IMR-90 (cell line): Measurements from ENCODE around the gene SIPA1L3. TPM values are rescaled to one million over a fixed set of nuclear protein-coding genes. Genes with fewer than 3 reads are reported as not detected.

Source experiments
- ATAC-seq: fragments of 200-7000 bp; cut with Tn5 transposase; 2 replicates; pipeline ENCODE4 v1.9.1; 2020; ENCODE audit warnings: low read depth, mild to moderate bottlenecking, moderate library complexity
- BruUV-seq: library from RNA; stranded (reverse); fragments of 400-500 nt; replicated peaks from 2 replicates; lab custom pipeline; 2021; lab: Mats Ljungman, UMichigan
- CTCF ChIA-PET: fragments of 300-600 bp; formaldehyde crosslinking; extraction: SDS; loops from one replicate; lab custom pipeline; 2021; ENCODE audit warnings: antibody characterized with exemption; lab: Yijun Ruan, JAX
- POLR2A ChIA-PET: fragments of 300-600 bp; sonication (Branson Sonifier 250); formaldehyde crosslinking; loops from one replicate; lab custom pipeline; 2022; ENCODE audit warnings: antibody characterized with exemption; ENCODE audit not compliant: unreplicated experiment; lab: Charles Lee
- DNase-seq: peaks from one replicate; pipeline ENCODE4 v3.0.0; 2013
- H2AFZ ChIP-seq: replicated peaks from 2 replicates; pipeline ENCODE3; 2013; ENCODE audit warnings: low read length, mild to moderate bottlenecking; ENCODE audit not compliant: poor library complexity
- H2AK5ac ChIP-seq: 2 replicates; pipeline ENCODE4 v1.6.1; 2013; ENCODE audit warnings: low read depth, low read length, inconsistent platforms
- H2AK9ac ChIP-seq: replicated peaks from 2 replicates; pipeline ENCODE3; 2013; ENCODE audit warnings: mild to moderate bottlenecking, low read depth, low read length, moderate library complexity; ENCODE audit not compliant: poor library complexity
- H2BK120ac ChIP-seq: 2 replicates; pipeline ENCODE4 v1.6.1; 2013; ENCODE audit warnings: low read depth, low read length, inconsistent platforms
- H2BK15ac ChIP-seq: 3 replicates; pipeline ENCODE4 v1.6.1; 2013; ENCODE audit warnings: low read depth, low read length, inconsistent platforms
- H2BK20ac ChIP-seq: 2 replicates; pipeline ENCODE4 v1.6.1; 2013; ENCODE audit warnings: low read depth, mild to moderate bottlenecking, inconsistent platforms, low read length, moderate library complexity
- H2BK5ac ChIP-seq: 2 replicates; pipeline ENCODE4 v1.6.1; 2013; ENCODE audit warnings: mild to moderate bottlenecking, low read depth, low read length, inconsistent platforms; ENCODE audit not compliant: poor library complexity, severe bottlenecking
- H3K14ac ChIP-seq: replicated peaks from 2 replicates; pipeline ENCODE4 v1.6.1; 2013; ENCODE audit warnings: low read depth, low read length, inconsistent platforms
- H3K18ac ChIP-seq: 2 replicates; pipeline ENCODE4 v1.6.1; 2013; ENCODE audit warnings: low read depth, low read length, control low read depth
- H3K23ac ChIP-seq: 2 replicates; pipeline ENCODE4 v1.6.1; 2013; ENCODE audit warnings: low read depth, low read length, inconsistent platforms
- H3K27ac ChIP-seq: 2 replicates; pipeline ENCODE4 v1.5.1; 2013; ENCODE audit warnings: mild to moderate bottlenecking, control low read depth, low read length; ENCODE audit not compliant: insufficient read depth
- H3K27me3 ChIP-seq: 2 replicates; pipeline ENCODE4 v1.6.1; 2013; ENCODE audit warnings: low read length; ENCODE audit not compliant: control insufficient read depth, insufficient read depth
- H3K36me3 ChIP-seq: 2 replicates; pipeline ENCODE4 v1.6.1; 2013; ENCODE audit warnings: low read length, mixed read lengths; ENCODE audit not compliant: control insufficient read depth, insufficient read depth
- H3K4ac ChIP-seq: 2 replicates; pipeline ENCODE4 v1.6.1; 2013; ENCODE audit warnings: low read depth, low read length, inconsistent platforms
- H3K4me1 ChIP-seq: 2 replicates; pipeline ENCODE4 v1.6.1; 2013; ENCODE audit warnings: low read length, mixed read lengths; ENCODE audit not compliant: control insufficient read depth, insufficient read depth
- H3K4me2 ChIP-seq: 2 replicates; pipeline ENCODE4 v1.6.1; 2013; ENCODE audit warnings: low read depth, mild to moderate bottlenecking, control low read depth, low read length, moderate library complexity
- H3K4me3 ChIP-seq: 2 replicates; pipeline ENCODE4 v1.5.1; 2013; ENCODE audit warnings: low read depth, mild to moderate bottlenecking, control low read depth, low read length, moderate library complexity; ENCODE audit not compliant: insufficient read depth
- H3K56ac ChIP-seq: 2 replicates; pipeline ENCODE4 v1.6.1; 2013; ENCODE audit warnings: low read length, inconsistent platforms; ENCODE audit not compliant: insufficient read depth; ENCODE audit errors: extremely low read depth
- H3K79me1 ChIP-seq, 2 experiments: 2 replicates each; pipeline ENCODE4 v1.6.1; 2013; ENCODE audit warnings: low read length in 2 of 2, inconsistent platforms in 1 of 2, low read depth in 1 of 2
- H3K9ac ChIP-seq: 2 replicates; pipeline ENCODE4 v1.6.1; 2013; ENCODE audit warnings: low read depth, low read length, control low read depth
- H3K9me1 ChIP-seq: 2 replicates; pipeline ENCODE4 v1.6.1; 2013; ENCODE audit warnings: low read length, inconsistent platforms; ENCODE audit not compliant: insufficient read depth
- H3K9me3 ChIP-seq: 2 replicates; pipeline ENCODE4 v1.6.1; 2013; ENCODE audit warnings: low read length; ENCODE audit not compliant: control insufficient read depth, insufficient read depth
- H4K20me1 ChIP-seq: 2 replicates; pipeline ENCODE4 v1.6.1; 2013; ENCODE audit warnings: low read length, inconsistent platforms; ENCODE audit not compliant: insufficient read depth
- H4K5ac ChIP-seq: 2 replicates; pipeline ENCODE4 v1.6.1; 2013; ENCODE audit warnings: mild to moderate bottlenecking, low read depth, low read length, control low read depth
- H4K8ac ChIP-seq, 2 experiments: 2 replicates each; pipeline ENCODE4 v1.6.1; 2013; ENCODE audit warnings: low read depth in 2 of 2, low read length in 2 of 2, control low read depth in 1 of 2, inconsistent platforms in 1 of 2
- H4K91ac ChIP-seq: 2 replicates; pipeline ENCODE4 v1.6.1; 2013; ENCODE audit warnings: low read depth, low read length, inconsistent platforms; ENCODE audit not compliant: insufficient read depth
- CEBPB ChIP-seq: IDR thresholded peaks from 2 replicates; pipeline ENCODE4 v1.6.1; 2012; ENCODE audit warnings: low read depth, low read length, improper control_type of control experiment
- CHD1 ChIP-seq: IDR thresholded peaks from 2 replicates; pipeline ENCODE4 v1.6.1; 2012; ENCODE audit warnings: low read depth, low read length, improper control_type of control experiment
- CTCF ChIP-seq: conservative IDR thresholded peaks from 2 replicates; pipeline ENCODE4 v1.5.1; 2012; ENCODE audit warnings: mild to moderate bottlenecking, low read depth, low read length, improper control_type of control experiment
- FOS ChIP-seq: fragments of 150-350 bp; IDR thresholded peaks from 2 replicates; pipeline ENCODE4 v1.6.1; 2016; ENCODE audit warnings: low read depth, low read length
- MAZ ChIP-seq: IDR thresholded peaks from 2 replicates; pipeline ENCODE4 v1.6.1; 2012; ENCODE audit warnings: low read depth, mild to moderate bottlenecking, low read length, improper control_type of control experiment, moderate library complexity, borderline replicate concordance
- NFE2L2 ChIP-seq: fragments of 150-350 bp; IDR thresholded peaks from 2 replicates; pipeline ENCODE4 v1.6.1; 2016; ENCODE audit warnings: low read depth, mild to moderate bottlenecking, low read length
- POLR2A ChIP-seq: IDR thresholded peaks from 2 replicates; pipeline ENCODE4 v1.6.1; 2012; ENCODE audit warnings: mild to moderate bottlenecking, low read depth, low read length
- RAD21 ChIP-seq: IDR thresholded peaks from 2 replicates; pipeline ENCODE4 v1.6.1; 2012; ENCODE audit warnings: low read length, improper control_type of control experiment
- SMC3 ChIP-seq: fragments of 150-350 bp; IDR thresholded peaks from 2 replicates; pipeline ENCODE4 v1.6.1; 2016; ENCODE audit warnings: low read depth, mild to moderate bottlenecking, antibody characterized with exemption, low read length, moderate library complexity
- USF2 ChIP-seq: fragments of 150-350 bp; IDR thresholded peaks from 2 replicates; pipeline ENCODE4 v1.6.1; 2017; ENCODE audit warnings: mild to moderate bottlenecking, antibody characterized with exemption, low read length, low read depth
- WGBS, 2 experiments: methylation state at CpG; one replicate each; pipeline versions ENCODE4 v1.1.5 to v1.1.7; 2013; ENCODE audit warnings: missing lambda C conversion rate in 2 of 2; ENCODE audit not compliant: insufficient read length in 1 of 2; ENCODE audit errors: extremely low coverage in 2 of 2; 5-methylcytosine and 5-hydroxymethylcytosine counted together
- dilution Hi-C: fragments of 300-500 bp; cut with HindIII; formaldehyde crosslinking; loops from one replicate; pipeline ENCODE4 v1.14.3; 2018; ENCODE audit warnings: low sequenced_read_pairs; ENCODE audit not compliant: unreplicated experiment
- in situ Hi-C: fragments of 300-500 bp; cut with MboI; formaldehyde crosslinking; loops from 3 replicates; pipeline ENCODE4 v1.14.3; 2019; ENCODE audit warnings: low sequenced_read_pairs, inconsistent platforms, mixed read lengths
- intact Hi-C: fragments of 100-400 bp; cut with micrococcal nuclease; formaldehyde crosslinking; loops from 2 replicates; pipeline ENCODE4 v1.10.0; 2022
- polyA plus RNA-seq, 3 experiments: library from polyadenylated mRNA; depleted of rRNA; stranded (reverse); fragments of >200 nt; gene quantifications; 2 replicates each; pipeline ENCODE4 v1.2.3, GENCODE V29; 2012; ENCODE audit warnings: low replicate concordance in 1 of 3
- total RNA-seq: library from RNA; depleted of rRNA; stranded (reverse); fragments of >200 nt; gene quantifications from 2 replicates; pipeline ENCODE4 v1.2.3, GENCODE V29; 2012
- TF ChIP-seq, protein P1 (sequence below): fragments of 150-350 bp; IDR thresholded peaks from 2 replicates; pipeline ENCODE4 v1.6.1; 2016; ENCODE audit warnings: low read depth, mild to moderate bottlenecking, low read length, moderate library complexity, borderline replicate concordance

Gene SIPA1L3
- total and polyA plus RNA-seq, 2 of the 4 experiments (the other 2 are of a cell fraction): 4.1 to 9.4 TPM

DNA sequence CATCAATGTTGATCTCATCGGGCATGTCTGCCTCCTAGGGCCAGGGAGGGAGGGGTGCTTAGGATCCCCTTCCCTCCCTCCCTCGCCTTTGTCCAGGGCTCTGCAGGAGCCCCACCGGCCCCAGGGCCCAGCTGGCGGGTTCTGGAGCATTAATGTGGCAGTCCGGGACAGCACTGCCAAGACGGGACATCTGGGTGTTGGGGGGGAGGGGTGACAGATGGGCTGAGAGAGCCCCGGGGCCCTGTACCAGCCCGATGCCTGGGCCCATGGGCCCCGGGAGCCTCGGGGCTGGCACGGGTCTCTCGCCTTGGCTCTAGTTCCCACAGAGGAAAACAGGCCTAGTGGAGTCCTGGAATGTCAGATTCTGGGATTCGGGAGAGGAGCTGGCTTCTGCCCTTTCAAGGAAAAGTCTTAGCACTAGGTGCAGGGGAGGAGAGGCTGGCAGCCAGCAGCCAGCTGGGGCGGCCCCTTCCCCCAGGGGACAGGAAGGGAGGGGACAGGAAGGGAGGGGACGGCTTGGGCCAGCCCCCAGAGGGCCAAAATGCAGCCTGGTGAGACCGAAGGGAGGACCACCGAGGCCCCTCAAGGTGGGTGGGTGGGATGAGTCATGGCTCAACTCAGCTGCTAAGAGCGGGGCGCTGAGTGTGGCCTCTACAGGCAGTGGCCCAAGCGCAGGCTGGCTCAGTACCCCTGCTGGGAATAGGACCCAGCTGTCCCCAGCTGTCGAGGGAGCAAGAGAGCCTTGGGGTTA is 346.1 kb downstream of the SIPA1L3 start (continued):
- TF ChIP-seq NFE2L2 (no peak), MAZ (no peak)

- Histone ChIP-seq H4K91ac (peak overlapping the region; percentile 32; the same call in 1 of the 2 replicates), H3K23ac (no peak overlapping the region), H2BK5ac (no peak overlapping the region), H3K27me3 (no peaks in the 10 kb centered on the region; the same call in 1 of the 2 replicates), H3K4me1 (peaks cover 31% of the 10 kb centered on the region), H2AK9ac (peak overlapping the region; percentile 11), H2BK120ac (peak overlapping the region; percentile 52; the same call in 1 of the 2 replicates), H4K8ac (peak overlapping the region; percentile 83 to 98; a peak in 3 of 4 replicates), H2AK5ac (peak overlapping the region; percentile 76), H3K36me3 (no peaks in the 10 kb centered on the region), H2BK20ac (0 out of 2 replicates have a peak overlapping the region, but pooled peaks have one; percentile 35), H2AFZ (peak overlapping the region; percentile 27), H3K56ac (no peak overlapping the region), H4K5ac (no peak overlapping the region), H3K18ac (no peak overlapping the region), H3K9ac (no peak overlapping the region), H3K9me3 (no peaks in the 10 kb centered on the region), H2BK15ac (peak overlapping the region; percentile 71; the same call in 1 of the 3 replicates), H3K4me2 (no peak overlapping the region), H4K20me1 (no peaks in the 10 kb centered on the region), H3K79me1 (no peaks in the 10 kb centered on the region), H3K14ac (0 out of 2 replicates have a peak overlapping the region, but pooled peaks have one; percentile 14), H3K9me1 (peaks cover 3% of the 10 kb centered on the region; the same call in 1 of the 2 replicates), H3K4me3 (no peak overlapping the region), H3K27ac (no peak overlapping the region), H3K4ac (peak overlapping the region; percentile 55; the same call in 1 of the 2 replicates)
- ATAC-seq (no peak), DNase-seq (no peak)
- ChIA-PET CTCF (interaction anchor here (0.6 kb wide), 1 partner anchor 119 kb away, joined by 4 read pairs; no protein-coding TSS in a partner anchor), POLR2A (no interaction called here)
- 90% methylated on average over 2 of the region's 5 CpGs; no CpG with 5 or more reads in 1 of the 2 experiments for WGBS, 2 experiments
- in situ Hi-C loops (no loop called here), dilution Hi-C loops (no loop called here), intact Hi-C loops (no loop called here)
- BruUV-seq: no TSS peak
- TF ChIP-seq NFE2L2 (no peak), CHD1 (no peak), SMC3 (no peak), USF2 (no peak), POLR2A (no peak), CEBPB (no peak), FOS (no peak), MAZ (no peak), CTCF (no peak), RAD21 (no peak)
- TF ChIP-seq, protein P1, sequence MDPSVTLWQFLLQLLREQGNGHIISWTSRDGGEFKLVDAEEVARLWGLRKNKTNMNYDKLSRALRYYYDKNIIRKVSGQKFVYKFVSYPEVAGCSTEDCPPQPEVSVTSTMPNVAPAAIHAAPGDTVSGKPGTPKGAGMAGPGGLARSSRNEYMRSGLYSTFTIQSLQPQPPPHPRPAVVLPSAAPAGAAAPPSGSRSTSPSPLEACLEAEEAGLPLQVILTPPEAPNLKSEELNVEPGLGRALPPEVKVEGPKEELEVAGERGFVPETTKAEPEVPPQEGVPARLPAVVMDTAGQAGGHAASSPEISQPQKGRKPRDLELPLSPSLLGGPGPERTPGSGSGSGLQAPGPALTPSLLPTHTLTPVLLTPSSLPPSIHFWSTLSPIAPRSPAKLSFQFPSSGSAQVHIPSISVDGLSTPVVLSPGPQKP: no peak
Measured at GRCh38 chr19:38253788-38254187, 346.8 kb downstream of the SIPA1L3 start.
